ENCODE results near the gene INSYN2B.

Gene INSYN2B

GRCh38 chr5:169943026-169943425, 37.3 kb downstream of the INSYN2B start:
- TF ChIP-seq EZH2 (IDR thresholded peaks at IDR 0.05; ENCODE audit: borderline replicate concordance, low read depth, low read length, severe bottlenecking) (no peak), CTCF (IDR thresholded peaks at IDR 0.05; ENCODE audit: borderline replicate concordance, extremely low read depth, low read length, poor library complexity, severe bottlenecking) (no peak)
- peaks cover 20% of the 10 kb centered on the region; the same call in 1 of the 2 replicates for H4K20me1 ChIP-seq (ENCODE audit: insufficient read depth, low read length)
- H2AFZ ChIP-seq (ENCODE audit: low read depth, low read length) = no peak overlapping the region
- no peaks in the 10 kb centered on the region for H3K79me2 ChIP-seq (ENCODE audit: insufficient read depth, low read length)
- no peak overlapping the region for H3K27ac ChIP-seq (ENCODE audit: low read length)
- H3K4me1 ChIP-seq (ENCODE audit: insufficient read depth, low read length) = no peaks in the 10 kb centered on the region
- H3K9ac ChIP-seq (ENCODE audit: low read depth, low read length) = no peak overlapping the region
- no peaks in the 10 kb centered on the region for H3K27me3 ChIP-seq (ENCODE audit: insufficient read depth, low read length, poor library complexity)
- DNase-seq = no peak
- peaks cover 29% of the 10 kb centered on the region for H3K36me3 ChIP-seq (ENCODE audit: insufficient read depth, low read length)
- no peak for ATAC-seq (ENCODE audit: insufficient read depth, low read depth)
- H3K9me3 ChIP-seq (ENCODE audit: insufficient read depth, low read length, severe bottlenecking) = no peaks in the 10 kb centered on the region
- H3K4me2 ChIP-seq (ENCODE audit: insufficient read depth, low read length) = no peak overlapping the region
- H3K4me3 ChIP-seq (ENCODE audit: low read depth in 1 of 2, low read length in 2 of 2) = no peak overlapping the region

GRCh38 chr5:169942181-169942580, 38.1 kb downstream of the INSYN2B start:
- DNase-seq (no peak), ATAC-seq (ENCODE audit: insufficient read depth, low read depth) (no peak)
- no peak overlapping the region for H3K4me2 ChIP-seq (ENCODE audit: insufficient read depth, low read length)
- no peaks in the 10 kb centered on the region for H3K79me2 ChIP-seq (ENCODE audit: insufficient read depth, low read length)
- no peak overlapping the region for H3K27ac ChIP-seq (ENCODE audit: low read length)
- H3K4me1 ChIP-seq (ENCODE audit: insufficient read depth, low read length) = no peaks in the 10 kb centered on the region
- H2AFZ ChIP-seq (ENCODE audit: low read depth, low read length) = no peak overlapping the region
- H3K27me3 ChIP-seq (ENCODE audit: insufficient read depth, low read length, poor library complexity) = no peaks in the 10 kb centered on the region
- no peaks in the 10 kb centered on the region for H3K9me3 ChIP-seq (ENCODE audit: insufficient read depth, low read length, severe bottlenecking)
- no peak for TF ChIP-seq EZH2 (IDR thresholded peaks at IDR 0.05; ENCODE audit: borderline replicate concordance, low read depth, low read length, severe bottlenecking)
- TF ChIP-seq CTCF (IDR thresholded peaks at IDR 0.05; ENCODE audit: borderline replicate concordance, extremely low read depth, low read length, poor library complexity, severe bottlenecking) = no peak
- no peak overlapping the region for H3K4me3 ChIP-seq (ENCODE audit: low read depth in 1 of 2, low read length in 2 of 2)
- H3K9ac ChIP-seq (ENCODE audit: low read depth, low read length) = no peak overlapping the region
- H4K20me1 ChIP-seq (ENCODE audit: insufficient read depth, low read length) = peaks cover 20% of the 10 kb centered on the region; the same call in 1 of the 2 replicates
- H3K36me3 ChIP-seq (ENCODE audit: insufficient read depth, low read length) = peaks cover 20% of the 10 kb centered on the region

GRCh38 chr5:169941542-169941941, 38.8 kb downstream of the INSYN2B start:
- H3K79me2 ChIP-seq (ENCODE audit: insufficient read depth, low read length) = no peaks in the 10 kb centered on the region

More at GRCh38 chr5:169941542-169941941, 38.8 kb downstream of the INSYN2B start:
- Histone ChIP-seq H3K9me3 (ENCODE audit: insufficient read depth, low read length, severe bottlenecking) (no peaks in the 10 kb centered on the region), H3K9ac (ENCODE audit: low read depth, low read length) (no peak overlapping the region), H3K4me2 (ENCODE audit: insufficient read depth, low read length) (no peak overlapping the region), H3K27ac (ENCODE audit: low read length) (no peak overlapping the region), H3K36me3 (ENCODE audit: insufficient read depth, low read length) (peaks cover 17% of the 10 kb centered on the region), H4K20me1 (ENCODE audit: insufficient read depth, low read length) (peaks cover 20% of the 10 kb centered on the region; the same call in 1 of the 2 replicates), H3K4me1 (ENCODE audit: insufficient read depth, low read length) (no peaks in the 10 kb centered on the region), H3K4me3 (ENCODE audit: low read depth in 1 of 2, low read length in 2 of 2) (no peak overlapping the region), H2AFZ (ENCODE audit: low read depth, low read length) (no peak overlapping the region), H3K27me3 (ENCODE audit: insufficient read depth, low read length, poor library complexity) (no peaks in the 10 kb centered on the region)
- ATAC-seq (ENCODE audit: insufficient read depth, low read depth) (no peak), DNase-seq (no peak)
- TF ChIP-seq EZH2 (IDR thresholded peaks at IDR 0.05; ENCODE audit: borderline replicate concordance, low read depth, low read length, severe bottlenecking) (no peak), CTCF (IDR thresholded peaks at IDR 0.05; ENCODE audit: borderline replicate concordance, extremely low read depth, low read length, poor library complexity, severe bottlenecking) (no peak)

Data from DND-41 (cell line).